Measurements from ENCODE around the gene TAB2. TPM values are rescaled to one million over a fixed set of nuclear protein-coding genes. Genes with fewer than 3 reads are reported as not detected.

The TAB2 gene
- polyA plus RNA-seq, 3 donors = 3.1 to 32.0 (median 6.0) TPM

GRCh38 chr6:149422581-149422980 is 105.1 kb downstream of the TAB2 start:
- H4K20me1 ChIP-seq (ENCODE audit: insufficient read depth, low read length) = no peaks in the 10 kb centered on the region
- intact Hi-C loops (cut with micrococcal nuclease) = loop anchor here in 1 of 2 donors (10.0 kb wide), 1 partner anchor 238 kb away; no protein-coding TSS in a partner anchor
- no peak for TF ChIP-seq CTCF (IDR thresholded peaks at IDR 0.05)
- H3K4me2 ChIP-seq (replicated peaks; ENCODE audit: extremely low read depth, low read length, poor library complexity, severe bottlenecking) = no peak overlapping the region
- H3K9me3 ChIP-seq (replicated peaks in 1 of 2; ENCODE audit: control insufficient read depth in 1 of 2, insufficient read depth in 1 of 2, low read length in 2 of 2) = no peaks in the 10 kb centered on the region
- H3K27ac ChIP-seq (ENCODE audit: low read depth in 1 of 2, low read length in 2 of 2) = no peak overlapping the region
- H3K4me1 ChIP-seq (ENCODE audit: control insufficient read depth in 1 of 2, insufficient read depth in 2 of 2, low read length in 2 of 2) = peaks cover 0 to 10% of the 10 kb centered on the region in 2 donors
- Mint-ChIP-seq H3K4me1 (peaks cover 18% of the 10 kb centered on the region), H3K36me3 (no peaks in the 10 kb centered on the region), H3K4me3 (no peak overlapping the region), H3K27ac (peak overlapping the region in 1 of 7 donors; percentile 68), H3K27me3 (ENCODE audit: low read depth in 3 of 3) (peaks cover 0 to 2% (median 2%) of the 10 kb centered on the region in 3 donors), H3K9me3 (no peaks in the 10 kb centered on the region)
- H3K27me3 ChIP-seq (ENCODE audit: control insufficient read depth in 2 of 2, insufficient read depth in 2 of 2, low read length in 2 of 2) = no peaks in the 10 kb centered on the region
- WGBS (ENCODE audit: insufficient coverage) = 100% methylated on average over 2 of the region's 4 CpGs
- no peak overlapping the region for H3K9ac ChIP-seq (ENCODE audit: insufficient read depth, low read length, poor library complexity, severe bottlenecking)
- H3K79me2 ChIP-seq (ENCODE audit: insufficient read depth, low read length) = no peaks in the 10 kb centered on the region
- H3K36me3 ChIP-seq (replicated peaks in 1 of 2; ENCODE audit: control insufficient read depth in 1 of 2, insufficient read depth in 2 of 2, low read length in 2 of 2) = no peaks in the 10 kb centered on the region
- no peak for DNase-seq
- no peak overlapping the region for H2AFZ ChIP-seq (ENCODE audit: insufficient read depth, low read depth, low read length, poor library complexity, severe bottlenecking)
- H3K4me3 ChIP-seq (replicated peaks in 1 of 3; ENCODE audit: low read depth in 2 of 3, low read length in 3 of 3) = no peak overlapping the region

GRCh38 chr6:149423964-149424440 is 106.5 kb downstream of the TAB2 start:
- peaks cover 0 to 3% (median 2%) of the 10 kb centered on the region in 3 donors for H3K27me3 Mint-ChIP-seq (ENCODE audit: low read depth in 3 of 3)
- no peaks in the 10 kb centered on the region for H3K36me3 Mint-ChIP-seq
- DNase-seq = no peak
- H3K4me3 ChIP-seq (replicated peaks in 1 of 3; ENCODE audit: low read depth in 2 of 3, low read length in 3 of 3) = no peak overlapping the region
- TF ChIP-seq CTCF (IDR thresholded peaks at IDR 0.05) = no peak
- no peak overlapping the region for H3K4me3 Mint-ChIP-seq
- no peaks in the 10 kb centered on the region for H3K79me2 ChIP-seq (ENCODE audit: insufficient read depth, low read length)
- no peak overlapping the region for H3K9ac ChIP-seq (ENCODE audit: insufficient read depth, low read length, poor library complexity, severe bottlenecking)
- 96% methylated on average over 7 of the region's 7 CpGs for WGBS (ENCODE audit: insufficient coverage)
- H2AFZ ChIP-seq (ENCODE audit: insufficient read depth, low read depth, low read length, poor library complexity, severe bottlenecking) = no peak overlapping the region
- H3K4me1 Mint-ChIP-seq = peaks cover 16% of the 10 kb centered on the region
- H3K9me3 Mint-ChIP-seq = no peaks in the 10 kb centered on the region
- no peaks in the 10 kb centered on the region for H3K9me3 ChIP-seq (replicated peaks in 1 of 2; ENCODE audit: control insufficient read depth in 1 of 2, insufficient read depth in 1 of 2, low read length in 2 of 2)
- H3K27me3 ChIP-seq (ENCODE audit: control insufficient read depth in 2 of 2, insufficient read depth in 2 of 2, low read length in 2 of 2) = no peaks in the 10 kb centered on the region
- H3K27ac ChIP-seq (ENCODE audit: low read depth in 1 of 2, low read length in 2 of 2) = no peak overlapping the region
- H3K4me2 ChIP-seq (replicated peaks; ENCODE audit: extremely low read depth, low read length, poor library complexity, severe bottlenecking) = no peak overlapping the region
- H3K4me1 ChIP-seq (ENCODE audit: control insufficient read depth in 1 of 2, insufficient read depth in 2 of 2, low read length in 2 of 2) = peaks cover 0 to 7% of the 10 kb centered on the region in 2 donors
- no peaks in the 10 kb centered on the region for H4K20me1 ChIP-seq (ENCODE audit: insufficient read depth, low read length)
- peak overlapping the region in 1 of 7 donors; percentile 37 for H3K27ac Mint-ChIP-seq
- no peaks in the 10 kb centered on the region for H3K36me3 ChIP-seq (replicated peaks in 1 of 2; ENCODE audit: control insufficient read depth in 1 of 2, insufficient read depth in 2 of 2, low read length in 2 of 2)
- intact Hi-C loops (cut with micrococcal nuclease) = loop anchor here in 1 of 2 donors (10.0 kb wide), 1 partner anchor 239 kb away; no protein-coding TSS in a partner anchor
